Measurements from ENCODE around the gene CEACAM5.
"Not testable (repeated sequence)": the region's sequence is repeated elsewhere in the genome, so short reads cannot be mapped to it uniquely, and the experiment has no call there.

Gene CEACAM5

GRCh38 chr19:41700381-41701195 lies 7.8 kb upstream of the CEACAM5 start:
- no peak for DNase-seq

- DNase-seq: no peak
Observed at GRCh38 chr19:41701401-41702075, 6.9 kb upstream of the CEACAM5 start.

- no peak for DNase-seq
Observed at GRCh38 chr19:41702171-41702651, 6.2 kb upstream of the CEACAM5 start.

GRCh38 chr19:41703602-41704293 lies 4.7 kb upstream of the CEACAM5 start:
- no peak for DNase-seq

- no peak for DNase-seq
Observed at GRCh38 chr19:41705393-41706174, 2.8 kb upstream of the CEACAM5 start.

GRCh38 chr19:41706741-41707501 lies 1.5 kb upstream of the CEACAM5 start:
- peak; percentile 42 for DNase-seq

- DNase-seq: no peak
Observed at GRCh38 chr19:41707502-41707812, 969 bp upstream of the CEACAM5 start.

GRCh38 chr19:41707871-41708371 lies 505 bp upstream of the CEACAM5 start:
- DNase-seq: no peak

GRCh38 chr19:41709516-41709915 lies 1.1 kb downstream of the CEACAM5 start:
- DNase-seq: not testable (repeated sequence)

GRCh38 chr19:41709951-41710645 lies 1.7 kb downstream of the CEACAM5 start:
- no peak for DNase-seq

GRCh38 chr19:41711376-41712261 lies 3.2 kb downstream of the CEACAM5 start:
- DNase-seq: no peak

- DNase-seq: no peak
Observed at GRCh38 chr19:41714598-41714997, 6.2 kb downstream of the CEACAM5 start.

- no peak for DNase-seq
Observed at GRCh38 chr19:41718761-41719160, 10.3 kb downstream of the CEACAM5 start.

GRCh38 chr19:41720103-41720502 lies 11.7 kb downstream of the CEACAM5 start:
- DNase-seq: no peak

GRCh38 chr19:41726493-41726892 lies 18.1 kb downstream of the CEACAM5 start:
- DNase-seq: no peak

GRCh38 chr19:41734156-41734555 lies 25.7 kb downstream of the CEACAM5 start:
- DNase-seq: no peak

GRCh38 chr19:41734585-41734984 lies 26.2 kb downstream of the CEACAM5 start:
- DNase-seq: no peak

- DNase-seq: no peak
Observed at GRCh38 chr19:41735071-41735600, 26.7 kb downstream of the CEACAM5 start.

- no peak for DNase-seq
Observed at GRCh38 chr19:41739361-41739760, 30.9 kb downstream of the CEACAM5 start.
